Left lung (tissue), 14 donors: ENCODE results near the gene S1PR2. TPM values are rescaled to one million over a fixed set of nuclear protein-coding genes. Genes with fewer than 3 reads are reported as not detected.

ENCODE experiments used
- ATAC-seq: fragments of 200-7000 bp; cut with Tn5 transposase; one replicate; pipeline ENCODE4 v1.9.1; 2020; ENCODE audit warnings: moderate library complexity
- DNase-seq, 4 donors: peaks; one replicate each; pipeline ENCODE4 v3.0.0-alpha.2; 2013 to 2020
- H3K27ac ChIP-seq, 2 donors: fragments of 200-600 bp; sonication (generic) in 1 of 2; one replicate each; pipeline versions ENCODE4 v1.5.0 to v1.8.0; 2020 to 2021
- H3K27me3 ChIP-seq, 2 donors: fragments of 200-600 bp; sonication (generic) in 1 of 2; one replicate each; pipeline versions ENCODE4 v1.5.0 to v1.8.0; 2020 to 2021
- H3K36me3 ChIP-seq, 2 donors: fragments of 200-600 bp; sonication (generic) in 1 of 2; one replicate each; pipeline versions ENCODE4 v1.5.0 to v1.8.0; 2020 to 2021
- H3K4me1 ChIP-seq, 2 donors: fragments of 200-600 bp; one replicate each; pipeline ENCODE4 v1.8.0; 2021
- H3K4me3 ChIP-seq, 2 donors: fragments of 200-600 bp; sonication (generic) in 1 of 2; one replicate each; pipeline versions ENCODE4 v1.5.0 to v1.8.0; 2020 to 2021; ENCODE audit warnings: mild to moderate bottlenecking in 1 of 2
- H3K9me3 ChIP-seq, 2 donors: fragments of 200-600 bp; sonication (generic) in 1 of 2; one replicate each; pipeline versions ENCODE4 v1.5.0 to v1.8.0; 2020 to 2021
- intact Hi-C, 2 donors: fragments of 100-400 bp; cut with DNase I; formaldehyde crosslinking; loops; one replicate each; pipeline versions ENCODE4 v1.11.2 to v1.14.2; 2022
- long read RNA-seq, 12 donors: library from polyadenylated mRNA in 2 of 12; unstranded in 2 of 12; transcript quantifications; one replicate each; pipeline ENCODE4 v2.0.0 and lab custom pipeline, GENCODE V29; 2019 to 2026
- polyA plus RNA-seq, 6 donors: library from polyadenylated mRNA; unstranded; fragments of 120-200 nt; gene quantifications; one replicate each; pipeline ENCODE4 v1.2.1, GENCODE V29; 2013; ENCODE audit not compliant: insufficient read length in 6 of 6
- total RNA-seq, 2 donors: library from RNA; stranded (reverse); fragmentation: NEBNext Ultra II Directional; extraction: Animal tissue kit (Norgen Biotek cat#: 25700); gene quantifications; one replicate each; pipeline ENCODE4 v1.2.1, GENCODE V29; 2021
- TF ChIP-seq, protein P1 (sequence below), 2 donors: fragments of 200-600 bp; sonication (generic) in 1 of 2; IDR thresholded peaks; one replicate each; pipeline versions ENCODE4 v1.5.0 to v1.8.0; 2021; ENCODE audit warnings: antibody characterized with exemption in 2 of 2
- donor health status: DM: no; HTN: yes; CAD: no.
- donor health status: DM: no; HTN: no; CAD: no.

Gene S1PR2, protein sequence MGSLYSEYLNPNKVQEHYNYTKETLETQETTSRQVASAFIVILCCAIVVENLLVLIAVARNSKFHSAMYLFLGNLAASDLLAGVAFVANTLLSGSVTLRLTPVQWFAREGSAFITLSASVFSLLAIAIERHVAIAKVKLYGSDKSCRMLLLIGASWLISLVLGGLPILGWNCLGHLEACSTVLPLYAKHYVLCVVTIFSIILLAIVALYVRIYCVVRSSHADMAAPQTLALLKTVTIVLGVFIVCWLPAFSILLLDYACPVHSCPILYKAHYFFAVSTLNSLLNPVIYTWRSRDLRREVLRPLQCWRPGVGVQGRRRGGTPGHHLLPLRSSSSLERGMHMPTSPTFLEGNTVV
- total RNA-seq (10 to 100 TPM; 25.6 to 40.3 TPM), polyA plus RNA-seq (10 to 100 TPM; 36.8 to 47.6 (median 43.2) TPM)
- long read RNA-seq, donor 1, transcript S1PR2-201 (2 exons, 3,584 nt), result major isoform, 16 of 16 reads
- long read RNA-seq, donor 1, partial matches to known transcripts, result 0 of 16 reads
- long read RNA-seq, donor 1, other reads (novel, unspliced or antisense), result 0 of 16 reads
- long read RNA-seq, donor 2, transcript S1PR2-201 (2 exons, 3,584 nt), result major isoform, 19 of 19 reads
- long read RNA-seq, donor 2, partial matches to known transcripts, result 0 of 19 reads
- long read RNA-seq, donor 2, other reads (novel, unspliced or antisense), result 0 of 19 reads
- long read RNA-seq, donor 3, transcript S1PR2-201 (2 exons, 3,584 nt), result major isoform, 6 of 6 reads
- long read RNA-seq, donor 3, partial matches to known transcripts, result 0 of 6 reads
- long read RNA-seq, donor 3, other reads (novel, unspliced or antisense), result 0 of 6 reads
- long read RNA-seq, donor 4, partial matches to known transcripts, result 0 of 14 reads
- long read RNA-seq, donor 4, other reads (novel, unspliced or antisense), result 13 of 14 reads
- long read RNA-seq, donor 5, transcript S1PR2-201 (2 exons, 3,584 nt), result major isoform, 5 of 5 reads
- long read RNA-seq, donor 5, partial matches to known transcripts, result 0 of 5 reads
- long read RNA-seq, donor 5, other reads (novel, unspliced or antisense), result 0 of 5 reads
- long read RNA-seq, donor 6, transcript S1PR2-201 (2 exons, 3,584 nt), result major isoform, 10 of 10 reads
- long read RNA-seq, donor 6, partial matches to known transcripts, result 0 of 10 reads
- long read RNA-seq, donor 6, other reads (novel, unspliced or antisense), result 0 of 10 reads
- long read RNA-seq, donor 7, partial matches to known transcripts, result 0 of 1 reads
- long read RNA-seq, donor 7, other reads (novel, unspliced or antisense), result 0 of 1 reads
- long read RNA-seq, donor 8, transcript S1PR2-201 (2 exons, 3,584 nt), result major isoform, 15 of 15 reads
- long read RNA-seq, donor 8, partial matches to known transcripts, result 0 of 15 reads
- long read RNA-seq, donor 8, other reads (novel, unspliced or antisense), result 0 of 15 reads
- long read RNA-seq, donor 9, result 0 reads
- long read RNA-seq, donor 10, partial matches to known transcripts, result 0 of 4 reads
- long read RNA-seq, donor 10, other reads (novel, unspliced or antisense), result 4 of 4 reads
- long read RNA-seq, donor 11, result 0 reads
- long read RNA-seq, donor 12, transcript S1PR2-201 (2 exons, 3,584 nt), result major isoform, 8 of 8 reads
- long read RNA-seq, donor 12, partial matches to known transcripts, result 0 of 8 reads
- long read RNA-seq, donor 12, other reads (novel, unspliced or antisense), result 0 of 8 reads

DNA sequence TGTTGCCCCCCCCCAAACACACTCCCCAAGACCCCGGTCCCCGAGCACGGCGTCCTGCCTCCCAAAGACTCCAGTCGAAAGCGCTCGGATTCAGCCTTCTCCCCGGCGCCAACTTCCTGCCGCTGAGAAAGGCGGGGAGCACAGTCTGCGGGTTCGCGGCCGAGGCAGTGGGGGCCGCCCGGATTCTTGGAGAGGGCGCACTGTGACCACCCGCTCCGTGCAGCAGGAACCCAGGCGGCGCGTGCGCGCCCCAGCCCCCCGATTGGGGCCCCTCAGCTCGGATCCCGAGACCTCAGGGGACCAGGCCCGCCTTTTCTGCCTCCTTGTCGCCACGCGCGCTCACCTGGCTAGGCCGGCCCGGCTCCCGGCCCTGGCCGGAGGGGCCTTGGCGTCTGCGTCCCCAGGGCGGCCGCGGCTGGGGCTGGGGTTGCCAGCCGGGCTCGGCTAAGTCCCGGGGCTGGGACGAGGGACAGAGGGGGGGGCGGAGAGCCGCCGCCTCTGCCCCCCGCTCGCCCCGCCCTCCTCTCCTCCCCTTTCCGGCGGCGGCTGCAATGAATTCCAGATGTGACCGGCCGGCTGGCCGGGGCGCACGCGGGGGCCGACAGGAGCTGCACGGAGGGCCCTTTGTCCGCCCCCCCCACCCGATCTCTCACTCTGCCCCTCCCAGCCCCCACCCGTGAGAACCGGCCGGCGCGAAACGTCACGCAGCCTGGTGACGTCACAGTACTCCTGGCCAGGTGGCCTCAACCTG lies at the start of gene S1PR2:
Gene S1PR2 (minus strand): TSS at position 471 of the 751 bp plus-strand sequence. CDS start 6,426 bp downstream, outside the sequence.
- ATAC-seq, result peak; percentile 82
- peak; percentile 78 to 90 (median 86) for DNase-seq
- Histone ChIP-seq H3K36me3 (no peaks in the 10 kb centered on the region), H3K27me3 (peaks cover 0 to 20% of the 10 kb centered on the region in 2 donors), H3K27ac (peak within 1 kb of the TSS; percentile 88 to 91), H3K4me1 (peaks cover under 1 to 33% of the 10 kb centered on the region in 2 donors), H3K4me3 (peak within 1 kb of the TSS; percentile 83 to 93), H3K9me3 (no peaks in the 10 kb centered on the region)
- intact Hi-C loops, result no loop called here
- TF ChIP-seq, protein P1, sequence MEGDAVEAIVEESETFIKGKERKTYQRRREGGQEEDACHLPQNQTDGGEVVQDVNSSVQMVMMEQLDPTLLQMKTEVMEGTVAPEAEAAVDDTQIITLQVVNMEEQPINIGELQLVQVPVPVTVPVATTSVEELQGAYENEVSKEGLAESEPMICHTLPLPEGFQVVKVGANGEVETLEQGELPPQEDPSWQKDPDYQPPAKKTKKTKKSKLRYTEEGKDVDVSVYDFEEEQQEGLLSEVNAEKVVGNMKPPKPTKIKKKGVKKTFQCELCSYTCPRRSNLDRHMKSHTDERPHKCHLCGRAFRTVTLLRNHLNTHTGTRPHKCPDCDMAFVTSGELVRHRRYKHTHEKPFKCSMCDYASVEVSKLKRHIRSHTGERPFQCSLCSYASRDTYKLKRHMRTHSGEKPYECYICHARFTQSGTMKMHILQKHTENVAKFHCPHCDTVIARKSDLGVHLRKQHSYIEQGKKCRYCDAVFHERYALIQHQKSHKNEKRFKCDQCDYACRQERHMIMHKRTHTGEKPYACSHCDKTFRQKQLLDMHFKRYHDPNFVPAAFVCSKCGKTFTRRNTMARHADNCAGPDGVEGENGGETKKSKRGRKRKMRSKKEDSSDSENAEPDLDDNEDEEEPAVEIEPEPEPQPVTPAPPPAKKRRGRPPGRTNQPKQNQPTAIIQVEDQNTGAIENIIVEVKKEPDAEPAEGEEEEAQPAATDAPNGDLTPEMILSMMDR (IDR thresholded peaks at IDR 0.05), result no peak

DNA sequence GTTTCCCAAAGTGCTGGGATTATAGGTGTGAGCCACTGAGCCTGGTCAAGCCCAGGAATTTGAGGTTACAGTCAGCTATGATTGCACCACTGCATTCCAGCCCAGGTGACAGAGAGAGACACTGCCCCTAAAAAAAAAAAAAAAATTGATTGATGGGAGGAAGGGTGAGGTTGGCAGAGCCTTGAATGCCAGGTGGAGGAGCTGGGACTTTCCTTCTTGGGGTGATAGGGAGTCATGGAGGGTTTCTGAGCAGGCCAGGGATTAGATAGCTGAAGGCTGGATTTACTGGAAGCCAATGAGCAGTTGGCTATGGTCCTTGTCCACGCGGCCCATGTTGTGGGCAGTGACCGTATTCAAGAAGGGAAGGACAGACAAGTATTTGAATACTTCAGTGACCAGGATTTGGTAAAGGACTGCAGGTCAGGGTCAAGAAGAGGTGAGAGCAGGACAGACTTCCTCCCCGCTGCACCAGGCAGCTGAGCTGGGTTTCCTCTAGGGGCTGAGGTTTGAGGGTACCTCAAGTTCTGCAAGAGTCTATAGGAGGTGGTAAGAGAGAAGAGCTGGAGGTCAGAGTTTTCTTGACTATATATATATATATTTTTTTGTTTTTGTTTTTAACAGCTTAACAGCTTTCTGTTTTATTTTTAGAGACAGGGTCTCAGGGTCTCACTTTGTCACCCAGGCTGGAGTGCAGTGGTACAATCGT lies 48.8 kb upstream of the S1PR2 start:
- Histone ChIP-seq H3K36me3 (peaks cover 0 to 100% of the 10 kb centered on the region in 2 donors), H3K9me3 (no peaks in the 10 kb centered on the region), H3K27ac (peak overlapping the region; percentile 41 to 65), H3K4me3 (no peak overlapping the region), H3K27me3 (no peaks in the 10 kb centered on the region), H3K4me1 (peaks cover 10 to 94% of the 10 kb centered on the region in 2 donors)
- TF ChIP-seq, protein P1 (IDR thresholded peaks at IDR 0.05), result no peak
- ATAC-seq, result peak; percentile 3
- intact Hi-C loops, result no loop called here
- DNase-seq, result no peak

DNA sequence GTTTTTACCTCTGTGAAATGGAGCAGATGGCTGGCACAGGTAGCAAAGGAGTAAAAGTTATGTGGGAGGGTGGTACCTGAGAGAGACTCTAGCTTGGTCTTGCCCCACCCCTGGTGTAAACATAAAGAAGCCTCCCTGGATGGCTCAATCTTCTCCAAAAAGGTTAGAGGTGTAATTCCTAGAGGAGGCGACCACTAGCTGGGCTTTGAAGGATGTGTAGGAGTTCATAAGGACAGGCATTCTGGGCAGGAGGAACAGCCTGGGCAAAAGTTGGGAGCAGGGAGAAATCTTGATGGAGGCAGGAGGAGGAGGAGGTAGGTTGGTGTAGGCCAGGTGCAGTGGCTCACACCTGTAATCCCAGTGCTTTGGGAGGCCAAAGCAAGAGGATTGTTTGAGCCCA lies 47.8 kb upstream of the S1PR2 start:
- peaks cover 0 to 100% of the 10 kb centered on the region in 2 donors for H3K36me3 ChIP-seq
- TF ChIP-seq, protein P1 (IDR thresholded peaks at IDR 0.05), result no peak
- H3K4me3 ChIP-seq, result no peak overlapping the region
- H3K27ac ChIP-seq, result peak overlapping the region; percentile 33 to 65
- no peaks in the 10 kb centered on the region for H3K9me3 ChIP-seq
- ATAC-seq (no peak), DNase-seq (no peak)
- H3K4me1 ChIP-seq, result peaks cover 10 to 94% of the 10 kb centered on the region in 2 donors
- intact Hi-C loops, result no loop called here
- H3K27me3 ChIP-seq, result no peaks in the 10 kb centered on the region
